Stimulated activated CD8-positive, alpha-beta memory T cell treated with anti-CD3 and anti-CD28 coated beads, Interleukin-7, amount 100 ng/mL, for 4 hours (primary cell): ENCODE data around the gene DNHD1.

ENCODE experiments used
- DNase-seq, 2 donors: peaks; one replicate each; pipeline ENCODE4 v3.0.0-alpha.2; 2020; ENCODE audit warnings: low read depth in 2 of 2

The DNHD1 gene

GRCh38 chr11:6612213-6613041 is 115.3 kb downstream of the DNHD1 start, which contains the start of gene TAF10:
Gene TAF10 (minus strand): TSS chr11:6612216. CDS start chr11:6612189, 27 bp downstream.
- DNase-seq = peak; percentile 89 to 94

DNA sequence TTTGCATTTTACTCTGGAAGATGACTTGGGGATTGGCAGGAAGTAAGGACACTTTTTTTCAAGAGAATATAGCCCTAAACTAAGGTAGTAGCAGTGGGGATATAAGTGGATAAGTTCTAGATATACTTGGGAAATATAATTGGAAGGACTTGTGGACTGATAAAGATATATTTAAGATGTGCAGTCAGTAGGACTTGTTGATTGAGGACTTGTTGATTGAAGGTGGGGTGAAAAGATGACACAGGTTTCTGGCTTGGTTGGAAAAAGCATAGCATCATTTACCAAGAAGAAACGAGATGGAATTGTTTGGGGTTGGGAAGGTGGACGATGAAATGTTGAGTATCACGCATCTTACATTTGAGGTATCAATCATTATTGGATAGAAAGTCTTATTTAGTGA is 116.4 kb downstream of the DNHD1 start:
- no peak for DNase-seq

GRCh38 chr11:6614446-6614845 is 117.4 kb downstream of the DNHD1 start:
- DNase-seq = no peak

- DNase-seq = no peak
Observed at GRCh38 chr11:6615046-6615445, 118.0 kb downstream of the DNHD1 start.

GRCh38 chr11:6615882-6616585 is 119.0 kb downstream of the DNHD1 start:
- no peak for DNase-seq

DNA sequence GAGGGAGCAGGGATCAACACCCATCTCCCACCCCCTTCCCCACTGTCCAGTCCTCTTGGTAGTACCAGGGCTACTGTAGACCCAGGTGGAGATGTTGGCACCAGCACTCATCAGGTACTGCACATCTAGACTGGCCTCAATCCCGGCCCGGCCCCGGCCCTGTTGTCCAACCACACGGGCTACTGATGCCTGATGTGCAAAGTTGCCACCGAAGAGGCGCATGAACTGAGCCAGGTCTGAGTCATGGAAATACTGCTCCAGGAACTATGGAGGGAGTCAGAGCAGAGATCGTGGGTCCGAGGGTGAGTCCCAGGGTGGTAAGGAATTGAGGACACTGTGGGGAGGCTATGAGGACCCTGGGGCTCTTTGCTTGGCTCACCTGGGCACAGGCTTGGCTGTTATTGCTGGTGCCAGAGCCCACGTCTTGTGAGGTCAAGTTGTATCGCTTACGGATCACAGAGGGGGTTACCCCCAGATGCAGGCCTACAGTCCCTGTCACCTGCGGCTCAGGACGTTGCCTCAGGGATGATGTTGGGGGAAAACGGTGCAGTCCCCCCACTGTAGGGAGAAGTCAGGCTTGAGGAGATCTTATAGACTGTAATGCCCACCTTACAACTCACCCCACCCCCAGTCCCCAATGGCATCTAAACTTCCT is 119.6 kb downstream of the DNHD1 start:
- DNase-seq = no peak

- DNase-seq = no peak
Observed at GRCh38 chr11:6617315-6617781, 120.3 kb downstream of the DNHD1 start.

- DNase-seq = peak; percentile 66 to 73
Observed at GRCh38 chr11:6618117-6619003, 121.3 kb downstream of the DNHD1 start.

GRCh38 chr11:6619004-6619745 is 122.1 kb downstream of the DNHD1 start, which contains the start of gene TPP1:
Gene TPP1 (minus strand): TSS chr11:6619422. CDS start chr11:6619400, 22 bp downstream.
- peak; percentile 80 to 87 for DNase-seq

DNA sequence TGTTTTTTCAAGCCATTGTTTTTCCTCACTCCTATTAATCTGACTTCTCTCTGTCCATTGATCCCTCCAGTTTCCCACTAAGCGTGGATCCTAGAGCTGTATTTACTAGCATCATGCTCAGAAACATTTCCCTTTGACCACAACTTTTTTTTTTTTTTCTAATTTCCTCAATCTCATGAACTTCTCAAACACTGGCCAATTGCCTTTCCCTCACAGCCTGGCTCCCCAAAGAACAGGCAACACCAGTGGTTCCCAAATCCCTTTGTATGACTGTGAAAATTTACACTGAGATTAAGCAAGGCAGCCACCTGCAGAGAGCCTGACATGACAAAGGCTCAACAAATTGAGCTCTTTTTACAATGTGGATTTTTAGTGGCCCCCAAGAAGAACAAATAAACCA is 123.6 kb downstream of the DNHD1 start:
- no peak for DNase-seq
